Medulla oblongata (tissue), 1 donor: ENCODE results near the gene FOXRED2.
"Not testable (repeated sequence)": the region's sequence is repeated elsewhere in the genome, so short reads cannot be mapped to it uniquely, and the experiment has no call there.

Source experiments
- DNase-seq: peaks from one replicate; pipeline ENCODE4 v3.0.0-alpha.2; 2015; ENCODE audit errors: extremely low spot score

The FOXRED2 gene

DNA sequence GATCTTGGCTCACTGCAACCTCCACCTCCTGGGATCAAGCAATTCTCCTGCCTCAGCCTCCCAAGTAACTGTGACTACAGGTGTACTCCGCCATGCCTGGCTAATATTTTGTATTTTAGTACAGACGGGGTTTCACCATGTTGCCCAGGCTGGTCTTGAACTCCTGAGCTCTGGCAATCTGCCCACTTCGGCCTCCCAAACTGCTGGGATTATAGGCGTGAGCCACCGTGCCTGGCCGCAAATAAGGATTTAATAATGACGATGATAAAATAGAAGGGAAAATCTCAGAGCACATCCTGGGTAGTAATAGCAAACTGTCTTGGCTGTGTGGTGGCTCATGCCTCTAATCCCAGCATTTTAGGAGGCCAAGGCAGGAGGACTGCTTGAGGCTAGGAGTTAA lies 55.9 kb downstream of the FOXRED2 start:
- not testable (repeated sequence) for DNase-seq

DNA sequence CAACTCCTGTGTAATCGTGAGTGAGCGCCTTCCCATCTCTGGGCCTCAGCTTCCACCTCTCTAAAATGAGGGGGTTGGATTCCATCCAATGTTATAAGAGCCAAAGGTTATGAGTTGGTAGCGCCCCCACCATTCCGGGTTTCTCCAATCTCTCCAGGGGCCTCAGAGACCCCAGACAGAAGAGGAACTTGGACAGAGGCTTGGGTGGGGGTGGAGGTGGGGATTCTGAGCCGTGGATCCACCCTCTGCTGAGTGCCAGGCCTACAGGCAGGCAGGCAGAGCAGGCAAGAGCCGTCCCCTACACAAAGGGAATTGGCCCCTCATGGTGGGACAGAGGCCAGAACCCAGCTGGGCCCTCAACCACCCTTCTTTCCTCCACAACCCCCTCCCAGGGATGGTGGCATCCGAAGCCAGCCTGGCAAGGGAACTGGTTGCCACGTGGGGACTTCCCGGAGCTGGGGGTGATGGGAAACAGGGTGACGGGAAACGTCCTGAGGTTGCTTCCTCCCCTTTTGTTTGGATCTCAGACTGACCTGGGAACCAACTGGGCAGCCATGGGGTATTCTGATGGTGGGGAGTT lies 57.2 kb downstream of the FOXRED2 start:
- DNase-seq = no peak

DNA sequence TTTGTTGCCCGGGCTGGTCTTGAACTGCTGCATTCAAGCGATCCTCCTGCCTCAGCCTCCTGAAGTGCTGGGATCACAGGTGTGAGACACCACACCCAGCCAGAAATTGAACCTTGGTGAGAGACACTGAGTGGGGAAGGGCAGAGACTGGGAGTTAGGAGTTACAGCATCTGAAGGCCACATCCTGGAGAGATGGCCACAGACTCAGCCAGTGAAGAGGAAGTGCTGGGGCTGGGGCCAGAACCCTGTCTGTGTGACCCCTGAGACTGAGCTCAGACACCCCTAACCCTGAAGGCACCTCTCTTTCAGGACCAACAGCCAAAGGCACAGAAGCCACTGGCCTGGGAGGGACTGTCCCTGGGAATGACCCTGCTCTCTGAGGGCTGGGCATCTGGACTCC lies 59.2 kb downstream of the FOXRED2 start:
- no peak for DNase-seq

DNA sequence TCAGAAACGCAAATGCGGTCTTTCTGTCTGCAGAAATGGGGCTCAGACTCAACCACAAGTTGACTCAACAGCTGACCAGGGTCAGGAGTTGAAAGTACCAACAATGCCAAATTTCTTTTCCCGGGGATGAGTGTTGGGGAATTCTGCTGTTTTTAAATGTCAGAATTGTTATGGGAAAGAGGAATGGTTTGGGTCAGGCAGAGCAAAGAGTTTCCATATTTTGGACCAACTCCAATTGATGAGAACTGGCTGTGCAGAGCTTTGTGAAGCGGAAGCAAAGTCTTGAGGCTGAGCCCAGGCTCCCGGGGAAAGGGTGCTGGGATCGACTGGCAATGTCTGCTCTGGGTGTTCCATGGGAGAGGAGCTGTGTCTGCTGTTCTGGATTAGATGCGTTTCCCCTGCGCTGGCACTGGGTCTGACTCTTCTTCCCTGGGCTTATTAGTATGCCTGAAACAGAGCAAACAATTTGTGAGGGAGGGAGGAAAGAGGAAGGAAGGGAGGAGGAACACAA lies 61.6 kb downstream of the FOXRED2 start:
- DNase-seq = no peak

DNA sequence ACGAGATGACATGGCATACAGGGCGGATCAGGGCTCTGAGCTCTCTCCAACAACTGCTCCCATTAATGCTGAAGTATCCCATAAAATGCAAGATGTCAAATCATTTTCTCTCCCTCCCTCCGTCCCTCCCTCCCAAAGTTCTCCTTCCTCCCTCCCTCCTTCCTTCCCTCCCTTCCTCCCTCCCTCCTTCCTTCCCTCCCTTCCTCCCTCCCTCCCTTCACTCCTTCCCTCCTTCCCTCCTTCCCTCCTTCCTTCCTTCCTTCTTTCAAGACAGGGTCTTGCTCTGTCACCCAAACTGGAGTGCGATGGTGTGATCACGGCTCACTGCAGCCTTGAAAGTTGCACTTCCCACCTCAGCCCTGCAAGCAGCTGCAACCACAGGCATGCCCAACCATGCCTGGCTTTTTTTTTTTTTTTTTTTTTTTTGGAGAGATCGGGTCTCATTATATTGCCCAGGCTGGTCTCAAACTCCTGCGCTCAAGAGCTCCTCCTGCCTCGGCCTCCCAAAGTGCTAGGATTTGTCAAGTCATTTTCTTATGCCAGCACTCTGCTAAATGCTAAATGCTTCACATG lies 63.6 kb downstream of the FOXRED2 start:
- no peak for DNase-seq

DNA sequence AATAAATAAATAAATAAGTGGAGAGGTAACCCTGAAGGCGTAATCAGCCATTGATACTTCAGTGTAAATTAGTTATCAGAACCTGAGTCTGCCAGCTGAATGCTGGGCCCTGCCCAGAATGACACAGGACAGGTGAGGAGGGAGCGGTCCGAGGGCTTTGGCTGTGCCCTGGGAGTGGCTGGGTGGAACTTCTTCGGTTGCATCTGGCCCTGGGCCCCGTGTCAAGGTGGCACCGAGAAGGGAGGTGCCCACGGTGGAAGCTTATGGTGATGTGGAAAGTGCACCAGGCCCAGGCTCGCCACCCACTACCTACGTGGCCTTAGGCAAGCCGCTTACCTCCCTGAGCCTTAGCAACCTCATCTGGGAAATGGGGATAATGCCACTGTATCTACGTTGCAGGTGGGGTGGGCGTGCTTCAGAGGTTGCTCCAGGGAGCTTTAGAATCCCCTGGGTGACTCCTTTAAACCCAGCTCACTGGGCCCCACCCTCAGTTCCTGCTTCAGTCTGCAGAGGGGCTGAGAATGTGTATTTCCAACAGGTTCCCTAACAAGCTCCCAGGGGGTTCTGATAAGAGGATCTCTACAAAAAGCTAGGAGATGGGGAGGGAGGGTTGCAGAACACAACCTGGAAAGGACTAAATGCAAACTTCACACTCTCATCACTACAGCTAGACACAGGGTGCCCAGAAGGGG lies 64.2 kb downstream of the FOXRED2 start:
- no peak for DNase-seq

DNA sequence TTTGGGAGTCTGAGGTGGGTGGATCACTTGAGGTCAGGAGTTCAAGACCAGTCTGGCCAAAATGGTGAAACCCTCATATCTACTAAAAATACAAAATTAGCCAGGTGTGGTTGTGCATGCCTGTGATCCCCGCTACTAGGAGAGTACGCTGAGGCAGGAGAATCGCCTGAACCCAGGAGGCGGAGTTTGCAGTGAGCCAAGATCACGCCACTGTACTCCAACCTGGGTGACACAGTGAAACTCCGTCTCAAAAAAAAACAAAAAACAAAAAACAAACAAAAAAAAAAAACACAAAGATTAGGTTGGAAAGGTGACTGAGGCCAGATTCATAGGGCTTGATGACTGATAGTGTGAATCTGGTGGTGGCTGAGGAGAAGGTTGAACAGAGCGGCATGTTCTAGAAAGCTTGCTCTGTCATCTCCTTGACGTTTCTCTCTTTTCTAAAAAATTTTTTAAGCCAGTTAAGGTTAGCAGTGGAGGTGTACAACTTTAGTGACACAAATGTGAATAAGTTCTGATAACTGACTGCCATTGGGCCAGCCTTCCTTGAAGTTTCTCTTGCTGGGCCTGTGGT lies 66.3 kb downstream of the FOXRED2 start:
- no peak for DNase-seq

DNA sequence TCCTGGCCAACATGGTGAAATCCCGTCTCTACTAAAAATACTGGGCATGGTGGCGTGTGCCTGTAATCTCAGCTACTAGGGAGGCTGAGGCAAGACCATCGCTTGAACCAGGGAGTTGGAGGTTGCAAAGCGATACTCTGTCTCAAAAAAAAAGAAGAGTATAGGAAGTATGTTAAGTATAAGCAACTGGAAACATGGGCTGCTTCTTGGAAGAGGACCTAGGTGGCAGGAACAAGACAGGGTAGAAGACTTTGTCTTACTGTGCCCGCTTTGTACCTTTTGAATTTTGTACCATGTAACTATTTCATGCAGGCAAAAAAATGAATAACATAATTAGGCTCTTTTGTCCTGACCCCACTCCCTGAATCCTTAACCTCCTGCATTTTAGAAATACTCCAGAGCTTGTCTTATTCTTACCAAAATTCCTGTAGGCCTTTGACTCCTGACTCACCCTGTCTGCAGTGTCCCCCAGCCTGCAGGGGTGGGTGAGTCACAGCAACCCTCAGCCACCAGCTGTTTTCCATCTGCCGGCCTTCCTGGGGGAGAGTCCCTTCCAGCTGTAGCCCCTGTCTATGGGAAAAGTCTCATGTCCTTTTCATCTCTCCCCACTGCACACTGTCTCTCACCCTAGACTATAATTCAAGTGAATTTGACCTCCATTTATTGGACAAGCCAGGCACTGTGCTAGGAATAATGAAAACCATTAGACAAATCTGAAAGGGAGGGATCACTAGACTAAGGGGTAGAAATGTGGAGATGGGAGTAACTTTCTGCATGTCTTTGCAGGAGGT lies 67.2 kb downstream of the FOXRED2 start:
- DNase-seq = no peak
